Keratinocyte (primary cell): ENCODE measurements around the gene MICAL1. TPM values are rescaled to one million over a fixed set of nuclear protein-coding genes. Genes with fewer than 3 reads are reported as not detected.

Experiments
- DNase-seq: peaks from one replicate; pipeline ENCODE4 v3.0.0-alpha.2; 2011; ENCODE audit warnings: low read depth, missing footprints, low spot score
- FAIRE-seq: peaks from 2 replicates; lab custom pipeline; 2011; peaks lifted over from hg19 to GRCh38; lab: Jason Lieb, UNC
- H2AFZ ChIP-seq: 2 replicates; pipeline ENCODE4 v1.6.0; 2012; ENCODE audit warnings: low read length, control low read depth, inconsistent platforms; ENCODE audit not compliant: control insufficient read depth
- H3K27ac ChIP-seq: 2 replicates; pipeline ENCODE4 v1.5.1; 2011; ENCODE audit warnings: low read length; ENCODE audit not compliant: control insufficient read depth, insufficient read depth
- H3K27me3 ChIP-seq: 3 replicates; pipeline ENCODE4 v1.6.0; 2011; ENCODE audit warnings: low read length; ENCODE audit not compliant: control insufficient read depth, insufficient read depth; ENCODE audit errors: extremely low read depth
- H3K36me3 ChIP-seq, 2 experiments: 2 replicates in 1 of 2; 3 replicates in 1 of 2; pipeline ENCODE4 v1.5.1; 2011; ENCODE audit warnings: low read length in 2 of 2, mild to moderate bottlenecking in 1 of 2; ENCODE audit not compliant: control insufficient read depth in 2 of 2, insufficient read depth in 2 of 2; ENCODE audit errors: extremely low read depth in 1 of 2
- H3K4me1 ChIP-seq: 3 replicates; pipeline ENCODE4 v1.5.1; 2011; ENCODE audit warnings: low read length; ENCODE audit not compliant: control insufficient read depth, insufficient read depth; ENCODE audit errors: extremely low read depth
- H3K4me2 ChIP-seq: 3 replicates; pipeline ENCODE4 v1.6.0; 2011; ENCODE audit warnings: low read depth, low read length; ENCODE audit not compliant: control insufficient read depth, insufficient read depth; ENCODE audit errors: extremely low read depth
- H3K4me3 ChIP-seq, 3 experiments: fragments of 200-600 bp in 1 of 3; sonication (generic) in 1 of 3; 2 replicates in 2 of 3; 3 replicates in 1 of 3; pipeline ENCODE4 v1.5.1; 2011 to 2016; ENCODE audit warnings: low read length in 3 of 3, mild to moderate bottlenecking in 3 of 3, control low read depth in 2 of 3, inconsistent platforms in 1 of 3, low read depth in 1 of 3, mixed read lengths in 1 of 3, mixed run types in 1 of 3, moderate library complexity in 1 of 3; ENCODE audit not compliant: control insufficient read depth in 2 of 3, insufficient read depth in 2 of 3; ENCODE audit errors: extremely low read depth in 1 of 3
- H3K79me2 ChIP-seq: 2 replicates; pipeline ENCODE4 v1.6.0; 2012; ENCODE audit warnings: low read length; ENCODE audit not compliant: control insufficient read depth, insufficient read depth
- H3K9ac ChIP-seq: 3 replicates; pipeline ENCODE4 v1.6.0; 2011; ENCODE audit warnings: low read length; ENCODE audit not compliant: control insufficient read depth, insufficient read depth; ENCODE audit errors: extremely low read depth
- H3K9me1 ChIP-seq: 3 replicates; pipeline ENCODE4 v1.6.0; 2011; ENCODE audit warnings: low read length; ENCODE audit not compliant: control insufficient read depth, insufficient read depth; ENCODE audit errors: extremely low read depth
- H3K9me3 ChIP-seq: 2 replicates; pipeline ENCODE4 v1.5.1; 2012; ENCODE audit warnings: low read depth, low read length; ENCODE audit not compliant: control insufficient read depth
- H4K20me1 ChIP-seq: 3 replicates; pipeline ENCODE4 v1.6.0; 2011; ENCODE audit warnings: low read length; ENCODE audit not compliant: control insufficient read depth, insufficient read depth; ENCODE audit errors: extremely low read depth
- CTCF ChIP-seq, 3 experiments: IDR thresholded peaks in 1 of 3; conservative IDR thresholded peaks in 1 of 3; optimal IDR thresholded peaks in 1 of 3; 2 replicates in 2 of 3; 3 replicates in 1 of 3; pipeline versions ENCODE3 to v1.5.1; 2011; ENCODE audit warnings: low read length in 3 of 3, mild to moderate bottlenecking in 3 of 3, moderate library complexity in 2 of 3, control low read depth in 1 of 3, inconsistent platforms in 1 of 3; ENCODE audit not compliant: insufficient read depth in 2 of 3; ENCODE audit errors: extremely low read depth in 1 of 3
- EZH2 ChIP-seq: IDR thresholded peaks from one replicate; pipeline ENCODE4 v1.6.1; 2012; ENCODE audit warnings: inconsistent platforms, mild to moderate bottlenecking, low read length, moderate library complexity
- dilution Hi-C: fragments of 300-500 bp; cut with MboI; formaldehyde crosslinking; loops from one replicate; pipeline ENCODE4 v1.7.0; 2020; ENCODE audit warnings: low sequenced_read_pairs; ENCODE audit not compliant: extremely low pct_ligation_motif_present
- polyA plus RNA-seq, 5 experiments: library from polyadenylated mRNA; depleted of rRNA in 3 of 5; stranded (reverse) in 3 of 5; stranded (forward) in 1 of 5; unstranded in 1 of 5; fragments of >200 nt; gene quantifications; 1 replicate in 1 of 5; 2 replicates in 3 of 5; 3 replicates in 1 of 5; pipeline versions ENCODE4 v1.2.1 to v1.2.3, GENCODE V29; 2011 to 2012; ENCODE audit warnings: missing spikeins in 2 of 5, low read depth in 1 of 5, low replicate concordance in 1 of 5

Gene MICAL1
- polyA plus RNA-seq, 1 donor (not counting 4 experiments of a cell fraction or from before 2014, with no cell fraction given), result 25.6 TPM

- no peak overlapping the region for H3K27ac ChIP-seq
- dilution Hi-C loops, result no loop called here
- no peak for FAIRE-seq
- H2AFZ ChIP-seq, result no peak overlapping the region
- H3K9me3 ChIP-seq, result no peaks in the 10 kb centered on the region
- H3K36me3 ChIP-seq, result peaks cover 16 to 31% of the 10 kb centered on the region in 2 experiments
- no peak overlapping the region for H3K4me3 ChIP-seq
- peaks cover 3% of the 10 kb centered on the region for H3K9me1 ChIP-seq
- peaks cover 26% of the 10 kb centered on the region for H3K4me1 ChIP-seq
- no peak for DNase-seq
- no peak overlapping the region for H3K9ac ChIP-seq
- no peak for TF ChIP-seq EZH2
- no peak for TF ChIP-seq CTCF (optimal IDR thresholded peaks at IDR 0.05 in 1 of 3, IDR thresholded peaks at IDR 0.05 in 1 of 3, conservative IDR thresholded peaks at IDR 0.05 in 1 of 3; ENCODE audit: extremely low read depth in 1 of 3, insufficient read depth in 2 of 3, low read length in 3 of 3)
- H4K20me1 ChIP-seq, result peaks cover 3% of the 10 kb centered on the region
- H3K4me2 ChIP-seq, result peak overlapping the region; percentile 10
- H3K79me2 ChIP-seq, result peaks cover 53% of the 10 kb centered on the region
- H3K27me3 ChIP-seq, result no peaks in the 10 kb centered on the region
Observed at GRCh38 chr6:109478222-109478805, 22.7 kb upstream of the MICAL1 start.

GRCh38 chr6:109477725-109478124 is 22.2 kb upstream of the MICAL1 start:
- dilution Hi-C loops, result no loop called here
- H4K20me1 ChIP-seq, result peaks cover 3% of the 10 kb centered on the region
- H3K79me2 ChIP-seq, result peaks cover 53% of the 10 kb centered on the region
- FAIRE-seq (no peak), DNase-seq (no peak)
- no peak overlapping the region for H2AFZ ChIP-seq
- peaks cover 26% of the 10 kb centered on the region for H3K4me1 ChIP-seq
- no peak overlapping the region for H3K27ac ChIP-seq
- no peak overlapping the region for H3K4me3 ChIP-seq
- no peaks in the 10 kb centered on the region for H3K9me3 ChIP-seq
- TF ChIP-seq EZH2, result no peak
- no peak for TF ChIP-seq CTCF (optimal IDR thresholded peaks at IDR 0.05 in 1 of 3, IDR thresholded peaks at IDR 0.05 in 1 of 3, conservative IDR thresholded peaks at IDR 0.05 in 1 of 3; ENCODE audit: extremely low read depth in 1 of 3, insufficient read depth in 2 of 3, low read length in 3 of 3)
- H3K4me2 ChIP-seq, result no peak overlapping the region
- H3K9ac ChIP-seq, result no peak overlapping the region
- H3K36me3 ChIP-seq, result peaks cover 21 to 37% of the 10 kb centered on the region in 2 experiments
- H3K9me1 ChIP-seq, result peaks cover 3% of the 10 kb centered on the region
- H3K27me3 ChIP-seq, result no peaks in the 10 kb centered on the region
